ENCODE results near the gene RIPOR3. TPM values are rescaled to one million over a fixed set of nuclear protein-coding genes. Genes with fewer than 3 reads are reported as not detected.

RIPOR3 gene, protein sequence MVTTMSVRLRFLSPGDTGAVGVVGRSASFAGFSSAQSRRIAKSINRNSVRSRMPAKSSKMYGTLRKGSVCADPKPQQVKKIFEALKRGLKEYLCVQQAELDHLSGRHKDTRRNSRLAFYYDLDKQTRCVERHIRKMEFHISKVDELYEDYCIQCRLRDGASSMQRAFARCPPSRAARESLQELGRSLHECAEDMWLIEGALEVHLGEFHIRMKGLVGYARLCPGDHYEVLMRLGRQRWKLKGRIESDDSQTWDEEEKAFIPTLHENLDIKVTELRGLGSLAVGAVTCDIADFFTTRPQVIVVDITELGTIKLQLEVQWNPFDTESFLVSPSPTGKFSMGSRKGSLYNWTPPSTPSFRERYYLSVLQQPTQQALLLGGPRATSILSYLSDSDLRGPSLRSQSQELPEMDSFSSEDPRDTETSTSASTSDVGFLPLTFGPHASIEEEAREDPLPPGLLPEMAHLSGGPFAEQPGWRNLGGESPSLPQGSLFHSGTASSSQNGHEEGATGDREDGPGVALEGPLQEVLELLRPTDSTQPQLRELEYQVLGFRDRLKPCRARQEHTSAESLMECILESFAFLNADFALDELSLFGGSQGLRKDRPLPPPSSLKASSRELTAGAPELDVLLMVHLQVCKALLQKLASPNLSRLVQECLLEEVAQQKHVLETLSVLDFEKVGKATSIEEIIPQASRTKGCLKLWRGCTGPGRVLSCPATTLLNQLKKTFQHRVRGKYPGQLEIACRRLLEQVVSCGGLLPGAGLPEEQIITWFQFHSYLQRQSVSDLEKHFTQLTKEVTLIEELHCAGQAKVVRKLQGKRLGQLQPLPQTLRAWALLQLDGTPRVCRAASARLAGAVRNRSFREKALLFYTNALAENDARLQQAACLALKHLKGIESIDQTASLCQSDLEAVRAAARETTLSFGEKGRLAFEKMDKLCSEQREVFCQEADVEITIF
- 29.3 and 50.8 TPM in 2 replicates for total RNA-seq

DNA sequence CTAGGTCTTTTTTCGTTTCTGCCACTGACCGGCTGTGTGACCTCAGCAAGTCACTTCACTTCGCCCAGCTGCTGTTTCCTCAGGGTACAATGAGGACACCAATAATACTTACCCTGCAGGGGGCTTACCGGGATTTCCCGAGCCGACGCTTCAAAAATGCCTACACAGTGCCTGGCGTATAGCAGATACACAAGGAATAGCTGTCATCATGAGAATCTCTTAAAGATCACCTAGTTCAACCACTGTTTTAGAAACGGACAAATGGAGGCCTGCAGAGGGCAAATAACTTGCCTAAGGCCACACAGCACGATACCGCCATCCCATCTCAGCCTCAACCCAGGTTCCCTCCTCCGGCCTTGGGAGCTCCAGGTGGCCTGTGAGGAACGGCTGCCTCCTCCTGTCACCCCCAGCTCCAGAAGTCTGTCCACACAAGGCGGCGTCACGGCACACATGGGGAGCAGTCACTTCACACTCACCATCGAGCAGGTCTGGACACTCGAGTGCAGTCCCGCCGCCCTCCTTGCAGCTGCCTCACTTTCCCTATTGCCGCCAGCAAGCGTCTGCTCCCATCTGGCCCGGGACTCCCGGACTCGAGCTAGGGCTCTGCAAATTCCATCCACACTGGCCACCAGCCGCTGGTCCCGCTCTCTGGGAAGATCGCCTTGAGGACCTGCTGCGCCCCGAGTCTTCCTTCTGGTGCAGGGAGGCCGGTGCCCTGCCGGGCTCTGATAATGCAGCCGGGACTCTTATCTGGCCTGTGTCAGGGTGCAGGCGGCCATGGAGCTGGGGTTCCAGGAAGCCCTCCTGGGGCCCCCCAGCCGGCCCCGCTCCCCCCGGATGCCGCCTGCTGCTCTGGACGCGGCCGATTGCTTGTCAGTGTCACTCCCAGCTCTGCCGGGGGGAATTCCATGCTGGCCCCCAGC lies at the start of gene RIPOR3:
Gene RIPOR3 (minus strand): TSS at position 893 of the 923 bp plus-strand sequence. CDS start 414 bp downstream, at position 479.

DNA sequence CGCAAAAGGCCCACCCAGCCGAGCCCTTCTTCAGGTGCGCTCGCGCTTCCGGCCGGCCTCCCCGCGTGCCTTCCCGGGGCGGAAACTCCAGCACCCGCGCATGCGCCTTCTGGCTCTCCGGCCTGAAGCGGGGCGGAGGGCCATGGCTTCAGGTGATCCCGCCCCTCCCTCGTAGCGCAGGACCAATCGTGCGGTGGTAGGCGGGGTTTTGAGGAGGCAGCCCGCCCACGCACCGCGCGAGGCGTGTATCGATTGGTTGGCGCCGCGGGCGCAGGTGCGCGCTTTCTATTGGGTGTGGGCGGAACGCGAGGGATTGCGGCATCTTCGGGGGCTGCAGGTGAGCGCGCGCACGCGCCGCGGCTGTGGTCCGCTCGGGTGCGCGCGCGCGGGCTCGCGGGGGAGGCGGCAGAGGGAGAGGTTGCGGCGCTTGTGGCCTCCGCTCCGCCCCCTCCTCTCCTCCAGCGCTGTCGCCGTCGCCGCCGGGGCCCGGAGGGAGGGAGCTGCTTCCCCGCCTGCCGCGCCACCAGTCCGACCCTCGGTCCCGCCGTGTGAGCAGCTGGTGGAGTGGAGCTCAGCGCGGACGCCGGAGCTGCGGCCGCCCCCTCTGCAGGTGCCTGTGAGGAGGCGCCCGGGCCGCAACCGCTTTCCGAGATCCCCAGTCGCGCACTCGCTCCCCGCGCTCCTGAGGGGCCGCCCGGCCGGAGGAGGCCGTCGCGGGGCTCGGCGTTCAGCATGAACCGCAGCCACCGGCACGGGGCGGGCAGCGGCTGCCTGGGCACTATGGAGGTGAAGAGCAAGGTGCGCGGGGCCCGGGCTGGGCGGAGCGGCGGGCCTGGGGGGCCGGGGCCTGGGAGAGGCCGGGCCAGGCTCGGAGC lies 40.0 kb upstream of the RIPOR3 start, which contains the start of gene PARD6B:
Gene PARD6B (plus strand): TSS at position 526 of the 875 bp plus-strand sequence. CDS start 207 bp downstream, at position 733.

Small RNAs within 50 kb of the gene (small RNA-seq; reads per million reads assigned to genes)
- gene MIR1302-5 (not detected), gene MIR645 (not detected), gene RF00019 (not detected)

Other genes with a start within 250 kb of the RIPOR3 start
- 37.0 and 38.0 TPM in 2 replicates for gene PTPN1, start 181.2 kb downstream of the RIPOR3 start, total RNA-seq
- gene PARD6B, start 40.0 kb upstream of the RIPOR3 start, total RNA-seq: 0.12 and 0.16 TPM in 2 replicates
- gene BCAS4, start 103.5 kb upstream of the RIPOR3 start, total RNA-seq: 10.2 and 15.1 TPM in 2 replicates
- 23.8 and 29.5 TPM in 2 replicates for gene ADNP, start 239.9 kb upstream of the RIPOR3 start, total RNA-seq